Lower leg skin (tissue), 3 donors: Measurements from ENCODE around the gene MYO15B.

ENCODE experiments used
- CTCF ChIP-seq, 3 donors: fragments of 450-650 bp; IDR thresholded peaks; one replicate each; pipeline ENCODE4 v1.5.1; 2016; ENCODE audit warnings: antibody characterized with exemption in 3 of 3, mild to moderate bottlenecking in 3 of 3, moderate library complexity in 2 of 3
- POLR2A ChIP-seq, 2 donors: fragments of 450-650 bp; IDR thresholded peaks; one replicate each; pipeline ENCODE4 v1.6.1; 2016 to 2017; ENCODE audit warnings: antibody characterized with exemption in 2 of 2, mild to moderate bottlenecking in 1 of 2, moderate library complexity in 1 of 2

- TF ChIP-seq CTCF (IDR thresholded peaks at IDR 0.05) (no peak), POLR2A (IDR thresholded peaks at IDR 0.05) (no peak)
Measured at GRCh38 chr17:75614556-75615270, 27.1 kb downstream of the MYO15B start.
